IgD-negative memory B cell (primary cell): Measurements from ENCODE around the gene CHCT1. TPM values are rescaled to one million over a fixed set of nuclear protein-coding genes. Genes with fewer than 3 reads are reported as not detected.
A peak's percentile ranks its signal among the peaks of the same experiment; 100 is the strongest.
"Not testable (repeated sequence)": the region's sequence is repeated elsewhere in the genome, so short reads cannot be mapped to it uniquely, and the experiment has no call there.

Source experiments
- H3K27ac Mint-ChIP-seq, 3 donors: one replicate each; pipeline ENCODE4 v1.8.0; 2020 to 2022; ENCODE audit warnings: mild to moderate bottlenecking in 3 of 3, mixed read lengths in 3 of 3, moderate library complexity in 1 of 3
- H3K27me3 Mint-ChIP-seq: one replicate; pipeline ENCODE4 v1.8.0; 2021; ENCODE audit warnings: mixed read lengths
- H3K36me3 Mint-ChIP-seq: one replicate; pipeline ENCODE4 v1.8.0; 2020; ENCODE audit warnings: mild to moderate bottlenecking, mixed read lengths
- H3K4me1 Mint-ChIP-seq, 3 donors: one replicate each; pipeline ENCODE4 v1.8.0; 2020 to 2022; ENCODE audit warnings: mixed read lengths in 3 of 3, mild to moderate bottlenecking in 1 of 3
- H3K4me3 Mint-ChIP-seq, 4 donors: one replicate each; pipeline ENCODE4 v1.8.0; 2020 to 2022; ENCODE audit warnings: mild to moderate bottlenecking in 4 of 4, mixed read lengths in 4 of 4, moderate library complexity in 3 of 4
- H3K9me3 Mint-ChIP-seq, 3 donors: one replicate each; pipeline ENCODE4 v1.8.0; 2020 to 2021; ENCODE audit warnings: mixed read lengths in 3 of 3, mild to moderate bottlenecking in 1 of 3
- polyA plus RNA-seq: library from polyadenylated mRNA; unstranded; fragments of 300-500 nt; fragmentation: Illumina TruSeq; gene quantifications from one replicate; pipeline ENCODE4 v1.2.3, GENCODE V29; 2021

Gene CHCT1
- not detected for polyA plus RNA-seq

GRCh38 chr17:60422162-60422665 is at the start of gene CHCT1:
Gene CHCT1 (plus strand): TSS chr17:60422489. CDS start chr17:60422593, 104 bp downstream.
- peak within 1 kb of the TSS; percentile 82 to 93 (median 91) for H3K27ac Mint-ChIP-seq
- peaks cover 8 to 10% (median 8%) of the 10 kb centered on the region in 3 donors for H3K4me1 Mint-ChIP-seq
- H3K9me3 Mint-ChIP-seq: peaks cover 0 to 3% (median 0%) of the 10 kb centered on the region in 3 donors
- no peaks in the 10 kb centered on the region for H3K27me3 Mint-ChIP-seq
- H3K4me3 Mint-ChIP-seq: peak within 1 kb of the TSS; percentile 80 to 93 (median 88)
- peaks cover 2% of the 10 kb centered on the region for H3K36me3 Mint-ChIP-seq

GRCh38 chr17:60372790-60373483 is 49.4 kb upstream of the CHCT1 start:
- Mint-ChIP-seq H3K4me1 (peaks cover 13 to 15% (median 15%) of the 10 kb centered on the region in 3 donors), H3K27ac (no peak overlapping the region), H3K36me3 (peaks cover 6% of the 10 kb centered on the region), H3K27me3 (no peaks in the 10 kb centered on the region), H3K4me3 (no peak overlapping the region), H3K9me3 (no peaks in the 10 kb centered on the region)

- not testable (repeated sequence) for H3K36me3 Mint-ChIP-seq, H3K4me3 Mint-ChIP-seq, H3K27ac Mint-ChIP-seq, H3K27me3 Mint-ChIP-seq, H3K9me3 Mint-ChIP-seq, H3K4me1 Mint-ChIP-seq
These were observed 44.1 kb upstream of the CHCT1 start for GRCh38 chr17:60378187-60378586.

GRCh38 chr17:60379461-60379860 is 42.8 kb upstream of the CHCT1 start:
- H3K4me1 Mint-ChIP-seq: peaks cover 10 to 12% (median 10%) of the 10 kb centered on the region in 3 donors
- not testable (repeated sequence) for H3K36me3 Mint-ChIP-seq, H3K27ac Mint-ChIP-seq, H3K27me3 Mint-ChIP-seq, H3K9me3 Mint-ChIP-seq, H3K4me3 Mint-ChIP-seq

GRCh38 chr17:60381958-60382357 is 40.3 kb upstream of the CHCT1 start:
- Mint-ChIP-seq H3K9me3 (no peaks in the 10 kb centered on the region), H3K36me3 (peaks cover 3% of the 10 kb centered on the region), H3K27ac (peak overlapping the region in 1 of 3 donors; percentile 67), H3K4me1 (peaks cover 17 to 26% (median 19%) of the 10 kb centered on the region in 3 donors), H3K27me3 (no peaks in the 10 kb centered on the region), H3K4me3 (no peak overlapping the region)

GRCh38 chr17:60383379-60383778 is 38.9 kb upstream of the CHCT1 start:
- H3K27me3 Mint-ChIP-seq: no peaks in the 10 kb centered on the region
- H3K4me3 Mint-ChIP-seq: no peak overlapping the region
- no peaks in the 10 kb centered on the region for H3K9me3 Mint-ChIP-seq
- H3K4me1 Mint-ChIP-seq: peaks cover 17 to 32% (median 23%) of the 10 kb centered on the region in 3 donors
- H3K36me3 Mint-ChIP-seq: peaks cover 3% of the 10 kb centered on the region
- no peak overlapping the region for H3K27ac Mint-ChIP-seq

GRCh38 chr17:60384921-60385320 is 37.4 kb upstream of the CHCT1 start:
- H3K27me3 Mint-ChIP-seq, H3K27ac Mint-ChIP-seq, H3K9me3 Mint-ChIP-seq, H3K4me3 Mint-ChIP-seq, H3K36me3 Mint-ChIP-seq: not testable (repeated sequence)
- H3K4me1 Mint-ChIP-seq: peaks cover 19 to 38% (median 29%) of the 10 kb centered on the region in 3 donors

- H3K9me3 Mint-ChIP-seq: no peaks in the 10 kb centered on the region
- peaks cover 30 to 51% (median 43%) of the 10 kb centered on the region in 3 donors for H3K4me1 Mint-ChIP-seq
- no peaks in the 10 kb centered on the region for H3K27me3 Mint-ChIP-seq
- peak overlapping the region in 1 of 4 donors; percentile 26 for H3K4me3 Mint-ChIP-seq
- H3K36me3 Mint-ChIP-seq: peaks cover 3% of the 10 kb centered on the region
- no peak overlapping the region for H3K27ac Mint-ChIP-seq
These were observed 35.9 kb upstream of the CHCT1 start for GRCh38 chr17:60386147-60387058.

GRCh38 chr17:60387666-60388065 is 34.6 kb upstream of the CHCT1 start:
- peaks cover 3% of the 10 kb centered on the region for H3K36me3 Mint-ChIP-seq
- peaks cover 30 to 48% (median 43%) of the 10 kb centered on the region in 3 donors for H3K4me1 Mint-ChIP-seq
- no peaks in the 10 kb centered on the region for H3K27me3 Mint-ChIP-seq
- H3K9me3 Mint-ChIP-seq: no peaks in the 10 kb centered on the region
- H3K27ac Mint-ChIP-seq: no peak overlapping the region
- no peak overlapping the region for H3K4me3 Mint-ChIP-seq

- peaks cover 32 to 48% (median 42%) of the 10 kb centered on the region in 3 donors for H3K4me1 Mint-ChIP-seq
- no peaks in the 10 kb centered on the region for H3K9me3 Mint-ChIP-seq
- peak overlapping the region in 1 of 4 donors; percentile 50 for H3K4me3 Mint-ChIP-seq
- H3K27me3 Mint-ChIP-seq: no peaks in the 10 kb centered on the region
- peaks cover 3% of the 10 kb centered on the region for H3K36me3 Mint-ChIP-seq
- H3K27ac Mint-ChIP-seq: no peak overlapping the region
These were observed 33.5 kb upstream of the CHCT1 start for GRCh38 chr17:60388742-60389141.

- Mint-ChIP-seq H3K27ac (peak overlapping the region; percentile 9 to 98 (median 92)), H3K27me3 (no peaks in the 10 kb centered on the region), H3K9me3 (no peaks in the 10 kb centered on the region), H3K4me3 (peak overlapping the region; percentile 74 to 97 (median 94)), H3K36me3 (no peaks in the 10 kb centered on the region), H3K4me1 (peaks cover 28 to 45% (median 45%) of the 10 kb centered on the region in 3 donors)
These were observed 32.1 kb upstream of the CHCT1 start for GRCh38 chr17:60390186-60390585.

- Mint-ChIP-seq H3K4me1 (peaks cover 27 to 46% (median 46%) of the 10 kb centered on the region in 3 donors), H3K4me3 (peak overlapping the region; percentile 94 to 97 (median 96)), H3K36me3 (no peaks in the 10 kb centered on the region), H3K27me3 (no peaks in the 10 kb centered on the region), H3K9me3 (no peaks in the 10 kb centered on the region), H3K27ac (peak overlapping the region; percentile 92 to 98 (median 98))
These were observed 31.3 kb upstream of the CHCT1 start for GRCh38 chr17:60390925-60391470.

GRCh38 chr17:60391471-60392041 is 30.7 kb upstream of the CHCT1 start:
- H3K4me1 Mint-ChIP-seq: peaks cover 24 to 46% (median 45%) of the 10 kb centered on the region in 3 donors
- H3K36me3 Mint-ChIP-seq: no peaks in the 10 kb centered on the region
- H3K27ac Mint-ChIP-seq: peak overlapping the region; percentile 92 to 98 (median 98)

GRCh38 chr17:60392042-60392844 is 30.0 kb upstream of the CHCT1 start, which contains the start of gene USP32:
Gene USP32 (minus strand): TSS chr17:60392133. CDS start chr17:60391939, 194 bp downstream.
- H3K4me3 Mint-ChIP-seq: peak within 1 kb of the TSS; percentile 94 to 97 (median 96)
- no peaks in the 10 kb centered on the region for H3K27me3 Mint-ChIP-seq
- peak within 1 kb of the TSS; percentile 92 to 98 (median 98) for H3K27ac Mint-ChIP-seq

More at GRCh38 chr17:60391471-60392041, 30.7 kb upstream of the CHCT1 start:
- H3K9me3 Mint-ChIP-seq: no peaks in the 10 kb centered on the region
- H3K27me3 Mint-ChIP-seq: no peaks in the 10 kb centered on the region
- peak overlapping the region; percentile 94 to 97 (median 96) for H3K4me3 Mint-ChIP-seq

More at GRCh38 chr17:60392042-60392844, 30.0 kb upstream of the CHCT1 start, which contains the start of gene USP32:
- Mint-ChIP-seq H3K4me1 (peaks cover 27 to 49% (median 43%) of the 10 kb centered on the region in 3 donors), H3K36me3 (no peaks in the 10 kb centered on the region), H3K9me3 (no peaks in the 10 kb centered on the region)
